ENCODE measurements around the gene PYHIN1. TPM values are rescaled to one million over a fixed set of nuclear protein-coding genes. Genes with fewer than 3 reads are reported as not detected.
"Not testable (repeated sequence)": the region's sequence is repeated elsewhere in the genome, so short reads cannot be mapped to it uniquely, and the experiment has no call there.

Gene PYHIN1
- total RNA-seq, 2 donors from 2014 or later, result not detected

- WGBS, 2 experiments (ENCODE audit: insufficient coverage in 1 of 2, insufficient read length in 1 of 2), result 7 to 12% methylated on average over 6 of the region's 6 CpGs
- DNase-seq, result peak; percentile 73
- peak overlapping the region; percentile 50 for H3K4me3 Mint-ChIP-seq
- H3K27me3 Mint-ChIP-seq (ENCODE audit: insufficient read depth), result no peaks in the 10 kb centered on the region
- no peaks in the 10 kb centered on the region for H3K27me3 ChIP-seq (ENCODE audit: control insufficient read depth, insufficient read depth, low read length, poor library complexity, severe bottlenecking)
- no peaks in the 10 kb centered on the region for H3K9me3 ChIP-seq (ENCODE audit: control insufficient read depth, low read length)
- H3K36me3 ChIP-seq (ENCODE audit: control insufficient read depth, insufficient read depth, low read length), result no peaks in the 10 kb centered on the region
- peak overlapping the region; percentile 65 for H3K9ac ChIP-seq (ENCODE audit: extremely low read depth, low read length, poor library complexity, severe bottlenecking)
- peak overlapping the region; percentile 90 for H3K27ac Mint-ChIP-seq
- H3K4me3 ChIP-seq (ENCODE audit: low read length), result peak overlapping the region; percentile 75
- H3K9me3 Mint-ChIP-seq, result no peaks in the 10 kb centered on the region
- peak overlapping the region; percentile 52 for H3K27ac ChIP-seq (ENCODE audit: low read depth, low read length)
- peaks cover 24% of the 10 kb centered on the region for H3K4me1 ChIP-seq (ENCODE audit: control insufficient read depth, insufficient read depth, low read length)
- no peaks in the 10 kb centered on the region for H3K36me3 Mint-ChIP-seq (ENCODE audit: low read depth)
- TF ChIP-seq, protein P1, sequence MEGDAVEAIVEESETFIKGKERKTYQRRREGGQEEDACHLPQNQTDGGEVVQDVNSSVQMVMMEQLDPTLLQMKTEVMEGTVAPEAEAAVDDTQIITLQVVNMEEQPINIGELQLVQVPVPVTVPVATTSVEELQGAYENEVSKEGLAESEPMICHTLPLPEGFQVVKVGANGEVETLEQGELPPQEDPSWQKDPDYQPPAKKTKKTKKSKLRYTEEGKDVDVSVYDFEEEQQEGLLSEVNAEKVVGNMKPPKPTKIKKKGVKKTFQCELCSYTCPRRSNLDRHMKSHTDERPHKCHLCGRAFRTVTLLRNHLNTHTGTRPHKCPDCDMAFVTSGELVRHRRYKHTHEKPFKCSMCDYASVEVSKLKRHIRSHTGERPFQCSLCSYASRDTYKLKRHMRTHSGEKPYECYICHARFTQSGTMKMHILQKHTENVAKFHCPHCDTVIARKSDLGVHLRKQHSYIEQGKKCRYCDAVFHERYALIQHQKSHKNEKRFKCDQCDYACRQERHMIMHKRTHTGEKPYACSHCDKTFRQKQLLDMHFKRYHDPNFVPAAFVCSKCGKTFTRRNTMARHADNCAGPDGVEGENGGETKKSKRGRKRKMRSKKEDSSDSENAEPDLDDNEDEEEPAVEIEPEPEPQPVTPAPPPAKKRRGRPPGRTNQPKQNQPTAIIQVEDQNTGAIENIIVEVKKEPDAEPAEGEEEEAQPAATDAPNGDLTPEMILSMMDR (conservative IDR thresholded peaks at IDR 0.05), result peak; percentile 33
- H3K4me1 Mint-ChIP-seq, result peaks cover 59% of the 10 kb centered on the region
Observed at GRCh38 chr1:159005676-159006075, 74.3 kb downstream of the PYHIN1 start.

DNA sequence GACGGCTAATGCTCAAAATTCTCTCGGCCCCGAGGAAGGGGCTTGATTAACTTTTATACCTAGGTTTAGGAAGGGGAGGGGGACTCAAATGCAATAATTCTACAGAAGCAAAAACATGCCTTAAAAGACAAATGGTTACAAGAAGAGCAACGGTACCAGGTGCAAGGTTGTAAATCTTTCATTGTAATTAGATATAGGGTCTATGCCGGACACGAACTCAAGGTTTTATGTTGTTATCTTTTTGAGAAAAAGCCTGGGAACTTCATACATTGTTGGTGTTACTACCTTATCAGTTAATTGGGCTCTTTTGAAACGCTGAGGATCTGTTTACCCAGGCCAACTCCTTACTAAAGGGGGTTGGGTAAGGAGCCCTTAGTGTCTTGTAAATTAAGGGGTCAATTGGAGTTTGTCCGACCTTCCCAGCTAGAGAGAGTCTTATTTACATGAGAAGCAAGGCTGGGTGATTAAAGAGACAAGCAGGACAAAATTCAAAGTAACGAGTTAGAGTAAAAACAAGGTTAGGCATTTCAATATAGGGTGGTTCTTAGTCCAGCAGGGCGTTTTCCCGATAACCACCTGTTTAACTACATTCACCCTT is 75.0 kb downstream of the PYHIN1 start:
- H3K36me3 ChIP-seq (ENCODE audit: control insufficient read depth, insufficient read depth, low read length); H3K9me3 Mint-ChIP-seq; H3K27me3 ChIP-seq (ENCODE audit: control insufficient read depth, insufficient read depth, low read length, poor library complexity, severe bottlenecking); H3K9me3 ChIP-seq (ENCODE audit: control insufficient read depth, low read length); H3K27me3 Mint-ChIP-seq (ENCODE audit: insufficient read depth); H3K36me3 Mint-ChIP-seq (ENCODE audit: low read depth): not testable (repeated sequence)
- peaks cover 58% of the 10 kb centered on the region for H3K4me1 Mint-ChIP-seq
- H3K4me3 ChIP-seq (ENCODE audit: low read length), result peak overlapping the region; percentile 75
- H3K4me1 ChIP-seq (ENCODE audit: control insufficient read depth, insufficient read depth, low read length), result peaks cover 24% of the 10 kb centered on the region
- H3K27ac Mint-ChIP-seq, result peak overlapping the region; percentile 90
- H3K9ac ChIP-seq (ENCODE audit: extremely low read depth, low read length, poor library complexity, severe bottlenecking), result peak overlapping the region; percentile 65
- peak; percentile 53 for DNase-seq
- peak overlapping the region; percentile 50 for H3K4me3 Mint-ChIP-seq
- WGBS, 2 experiments (ENCODE audit: insufficient coverage in 1 of 2, insufficient read length in 1 of 2), result 7 to 24% methylated on average over 7 to 11 of the region's 11 CpGs
- H3K27ac ChIP-seq (ENCODE audit: low read depth, low read length), result peak overlapping the region; percentile 52

- Histone ChIP-seq H3K27ac (ENCODE audit: low read depth, low read length) (no peak overlapping the region), H3K9ac (ENCODE audit: extremely low read depth, low read length, poor library complexity, severe bottlenecking) (no peak overlapping the region), H3K4me1 (ENCODE audit: control insufficient read depth, insufficient read depth, low read length) (peaks cover 19% of the 10 kb centered on the region), H3K36me3 (ENCODE audit: control insufficient read depth, insufficient read depth, low read length) (no peaks in the 10 kb centered on the region), H3K27me3 (ENCODE audit: control insufficient read depth, insufficient read depth, low read length, poor library complexity, severe bottlenecking) (no peaks in the 10 kb centered on the region), H3K4me3 (ENCODE audit: low read length) (no peak overlapping the region), H3K9me3 (ENCODE audit: control insufficient read depth, low read length) (no peaks in the 10 kb centered on the region)
- Mint-ChIP-seq H3K27me3 (ENCODE audit: insufficient read depth) (no peaks in the 10 kb centered on the region), H3K36me3 (ENCODE audit: low read depth) (no peaks in the 10 kb centered on the region), H3K4me1 (peaks cover 54% of the 10 kb centered on the region), H3K4me3 (no peak overlapping the region), H3K27ac (no peak overlapping the region), H3K9me3 (no peaks in the 10 kb centered on the region)
- TF ChIP-seq, protein P1 (conservative IDR thresholded peaks at IDR 0.05), result no peak
- DNase-seq, result no peak
Observed at GRCh38 chr1:159007726-159008125, 76.4 kb downstream of the PYHIN1 start.

GRCh38 chr1:159008744-159009188 is 77.4 kb downstream of the PYHIN1 start:
- H3K4me1 ChIP-seq (ENCODE audit: control insufficient read depth, insufficient read depth, low read length), result peaks cover 19% of the 10 kb centered on the region
- Mint-ChIP-seq H3K36me3 (ENCODE audit: low read depth) (peaks cover 1% of the 10 kb centered on the region), H3K9me3 (no peaks in the 10 kb centered on the region), H3K4me1 (peaks cover 52% of the 10 kb centered on the region), H3K27ac (no peak overlapping the region), H3K27me3 (ENCODE audit: insufficient read depth) (no peaks in the 10 kb centered on the region), H3K4me3 (no peak overlapping the region)
- H3K9me3 ChIP-seq (ENCODE audit: control insufficient read depth, low read length), result no peaks in the 10 kb centered on the region
- no peaks in the 10 kb centered on the region for H3K27me3 ChIP-seq (ENCODE audit: control insufficient read depth, insufficient read depth, low read length, poor library complexity, severe bottlenecking)
- H3K36me3 ChIP-seq (ENCODE audit: control insufficient read depth, insufficient read depth, low read length), result no peaks in the 10 kb centered on the region
- WGBS, 2 experiments (ENCODE audit: insufficient coverage in 1 of 2, insufficient read length in 1 of 2), result 86 to 95% methylated on average over 3 to 4 of the region's 4 CpGs
- TF ChIP-seq, protein P1 (conservative IDR thresholded peaks at IDR 0.05), result no peak
- no peak overlapping the region for H3K27ac ChIP-seq (ENCODE audit: low read depth, low read length)
- no peak overlapping the region for H3K9ac ChIP-seq (ENCODE audit: extremely low read depth, low read length, poor library complexity, severe bottlenecking)
- no peak overlapping the region for H3K4me3 ChIP-seq (ENCODE audit: low read length)
- no peak for DNase-seq

Measured in endodermal cell (in vitro differentiated cells).